Fibroblast of skin of scalp (primary cell): ENCODE measurements around the gene TAF3.

ENCODE experiments used
- DNase-seq: peaks from one replicate; pipeline ENCODE4 v3.0.0-alpha.2; 2013

Gene TAF3

GRCh38 chr10:7937315-7937945 is 119.1 kb downstream of the TAF3 start:
- no peak for DNase-seq

- no peak for DNase-seq
These were observed 123.3 kb downstream of the TAF3 start for GRCh38 chr10:7941576-7941975.

DNA sequence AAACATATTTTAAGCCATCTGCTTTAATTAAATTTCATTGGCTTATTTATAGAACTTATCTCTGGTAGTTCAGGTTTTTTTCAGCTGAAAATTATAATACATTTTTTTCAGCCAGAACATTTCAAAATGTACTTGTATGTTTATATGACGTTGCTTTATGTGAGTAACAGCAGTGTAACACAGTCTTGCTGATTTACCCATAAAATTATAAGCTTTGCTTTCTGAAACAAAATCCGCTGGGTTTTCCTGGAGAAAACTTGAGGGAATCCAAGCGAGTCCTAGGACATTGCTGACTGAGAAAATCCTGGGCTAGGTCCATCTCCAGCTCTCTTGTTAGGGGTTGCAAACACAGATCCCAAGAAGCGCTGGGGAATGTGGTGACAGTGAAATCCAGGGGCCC is 124.0 kb downstream of the TAF3 start:
- DNase-seq = no peak

DNA sequence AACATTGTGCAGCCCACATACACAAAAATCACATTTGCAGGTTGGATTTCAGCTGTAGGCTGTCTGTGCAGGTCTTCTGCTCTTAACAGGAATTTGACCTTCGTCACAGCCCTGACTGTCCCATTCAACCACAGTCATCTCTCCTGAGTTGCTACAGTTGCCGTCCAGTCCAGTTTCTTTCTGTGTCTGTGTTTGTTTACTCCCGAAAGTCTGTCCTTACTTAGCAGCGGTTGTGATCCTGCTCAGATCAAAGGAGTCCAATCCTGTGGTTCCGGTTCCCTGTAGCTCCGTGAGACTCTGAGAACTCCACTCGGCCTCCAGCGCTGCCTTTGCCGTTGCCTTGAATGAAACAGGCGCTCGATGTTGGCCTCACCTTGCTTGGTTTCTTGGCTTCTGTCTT is 124.6 kb downstream of the TAF3 start:
- no peak for DNase-seq

DNA sequence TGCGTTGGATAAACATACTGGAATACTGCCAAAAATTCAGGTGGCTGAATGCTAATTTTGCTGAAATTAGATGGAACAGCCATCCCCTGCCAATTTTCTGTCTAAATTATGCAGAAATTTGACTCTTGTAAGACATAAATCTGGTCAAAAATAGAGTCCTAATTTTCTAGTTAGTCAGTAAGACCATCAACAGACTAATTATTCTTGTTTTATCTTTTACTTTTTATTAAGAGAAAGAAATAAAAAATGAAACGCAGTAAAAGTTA is 125.8 kb downstream of the TAF3 start:
- DNase-seq = no peak

- DNase-seq = no peak
These were observed 126.2 kb downstream of the TAF3 start for GRCh38 chr10:7944537-7944936.

- no peak for DNase-seq
These were observed 126.7 kb downstream of the TAF3 start for GRCh38 chr10:7945034-7945433.

DNA sequence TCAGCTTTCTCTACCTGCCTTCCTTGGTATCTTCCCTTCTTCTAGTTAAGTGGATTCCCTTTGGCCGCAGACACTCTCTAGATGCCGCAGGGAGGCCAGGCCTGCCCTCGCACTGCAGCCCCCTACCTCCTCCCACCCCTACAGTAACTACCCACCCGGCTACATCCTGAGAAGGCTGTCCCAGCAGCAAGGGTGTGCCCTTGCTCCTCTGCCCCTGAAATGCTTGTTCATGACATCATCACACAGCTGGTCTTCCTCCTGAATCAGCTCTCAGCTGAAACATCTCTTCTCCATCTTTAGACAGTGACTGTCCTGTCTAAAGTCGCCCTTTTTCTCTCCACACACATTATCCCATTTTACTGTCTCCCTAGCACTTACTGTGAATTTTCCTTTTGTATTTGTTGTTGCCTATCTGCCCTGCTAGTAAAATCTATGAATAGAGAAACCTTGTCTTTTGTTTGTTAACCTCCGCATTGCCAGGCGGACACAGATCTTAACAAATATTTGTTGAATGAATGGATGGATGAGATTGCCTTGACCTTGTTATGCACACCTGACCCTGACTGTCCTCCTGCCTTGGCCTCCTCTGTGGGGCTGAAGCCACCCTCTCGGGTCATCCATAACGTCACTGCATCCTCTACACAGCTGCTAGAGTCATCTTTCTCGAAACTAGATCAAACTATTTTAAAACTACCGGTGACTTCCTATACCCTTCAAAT is 127.3 kb downstream of the TAF3 start:
- peak; percentile 43 for DNase-seq

DNA sequence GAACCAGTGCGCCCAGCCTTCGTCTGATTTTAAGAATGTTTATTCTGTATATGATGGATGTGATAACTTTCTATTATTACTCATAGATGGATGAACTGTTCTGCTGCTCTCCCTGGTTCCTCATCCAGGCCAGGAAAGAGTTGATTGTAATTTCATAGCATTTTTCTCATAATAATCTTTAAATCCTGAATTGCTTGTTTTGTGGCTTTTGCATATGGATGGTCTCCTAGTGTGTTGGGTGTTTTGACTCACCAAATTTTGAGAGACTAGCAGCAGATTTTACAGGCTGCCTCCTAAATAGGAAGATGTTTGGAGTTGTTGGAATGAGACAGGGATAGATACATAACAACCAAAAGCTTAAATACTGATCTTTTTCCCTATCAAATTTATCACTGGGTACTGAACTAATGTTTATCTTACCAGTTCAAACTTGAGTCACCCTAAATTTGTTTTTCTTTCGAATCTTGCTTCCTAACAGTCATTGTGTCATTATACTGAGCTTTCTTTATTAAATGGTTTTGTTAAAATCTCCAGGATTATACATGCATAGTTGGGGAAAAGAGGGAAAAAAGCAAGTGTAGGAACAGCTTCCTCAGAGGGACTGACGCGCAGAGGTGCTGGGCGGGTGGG is 130.2 kb downstream of the TAF3 start:
- DNase-seq = peak; percentile 58

DNA sequence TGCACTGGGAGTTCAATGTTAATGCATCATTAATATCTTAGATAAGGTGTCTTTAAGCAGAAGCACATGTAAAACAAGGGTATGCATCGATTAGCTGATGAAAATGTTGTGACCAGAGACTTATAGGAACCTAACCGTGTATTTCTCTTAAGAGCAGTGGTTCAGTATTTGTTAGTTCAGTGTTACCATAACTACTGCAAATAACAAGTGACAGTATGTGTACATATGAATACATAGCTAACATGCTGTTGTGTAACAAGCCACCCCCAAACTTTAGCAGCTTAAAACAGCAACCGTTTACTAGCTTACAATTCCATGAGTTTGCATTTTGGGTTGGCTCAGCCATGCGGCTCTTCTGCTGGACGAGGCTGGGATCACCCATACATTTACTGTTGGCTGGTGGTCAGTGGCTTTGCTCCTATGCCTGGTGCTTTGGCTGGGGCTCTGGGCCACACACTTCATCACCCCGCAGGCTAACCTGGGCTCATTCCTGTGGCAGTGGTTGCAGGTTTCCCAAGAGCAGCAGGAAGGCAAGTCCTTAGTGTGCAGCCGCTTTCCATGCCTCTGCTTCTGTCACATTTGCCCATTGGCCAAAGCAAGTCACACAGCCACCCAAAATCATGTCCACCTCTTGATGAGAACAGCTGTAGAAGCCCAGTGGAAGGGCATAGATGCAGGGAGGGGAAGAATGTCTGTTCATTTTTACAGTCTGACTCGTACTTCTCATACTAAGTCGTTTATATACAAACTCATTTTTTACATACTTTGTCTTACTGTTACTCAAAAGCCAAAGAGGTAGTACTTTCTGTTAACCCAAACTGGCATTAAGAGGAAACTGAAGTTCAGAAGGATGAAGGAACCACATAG is 132.9 kb downstream of the TAF3 start:
- DNase-seq = peak; percentile 75

DNA sequence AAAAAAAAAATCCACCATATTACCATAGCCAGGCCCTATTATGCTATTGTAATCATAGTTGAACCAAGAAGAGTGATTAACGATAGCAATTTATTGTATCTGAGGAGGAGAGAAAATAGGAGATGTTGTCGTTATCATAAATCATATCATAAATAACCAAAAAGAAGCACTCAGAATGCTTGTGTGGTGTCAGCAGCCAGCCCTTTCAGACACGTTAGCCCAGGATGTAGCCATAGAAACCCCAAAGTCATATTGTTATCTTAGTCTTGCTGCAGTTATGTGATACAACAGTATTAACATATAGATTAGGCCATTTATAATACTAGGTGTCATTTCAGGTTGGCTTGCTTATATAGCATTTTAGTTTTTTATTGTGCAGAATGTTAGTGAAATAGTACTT is 134.0 kb downstream of the TAF3 start:
- no peak for DNase-seq

DNA sequence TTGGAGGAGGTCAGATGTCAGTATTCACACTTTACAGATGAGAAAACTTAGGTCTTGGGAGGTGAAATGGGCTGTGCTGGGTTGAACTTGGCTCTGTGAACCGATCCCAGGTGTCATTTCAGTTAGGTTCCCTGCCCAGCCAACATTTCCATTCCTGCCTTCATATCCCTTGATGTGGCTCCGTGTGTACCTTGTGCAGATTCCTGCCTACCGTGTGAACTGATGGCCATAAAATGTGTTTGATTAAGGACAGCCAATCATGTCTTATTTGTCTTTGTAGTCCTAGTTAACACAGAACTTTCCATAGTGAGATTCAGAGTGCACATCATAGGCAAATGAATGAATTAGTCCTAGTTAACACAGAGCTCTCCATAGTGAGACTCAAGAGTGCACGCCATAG is 135.1 kb downstream of the TAF3 start:
- no peak for DNase-seq

GRCh38 chr10:7955446-7955845 is 137.1 kb downstream of the TAF3 start:
- peak; percentile 29 for DNase-seq

DNA sequence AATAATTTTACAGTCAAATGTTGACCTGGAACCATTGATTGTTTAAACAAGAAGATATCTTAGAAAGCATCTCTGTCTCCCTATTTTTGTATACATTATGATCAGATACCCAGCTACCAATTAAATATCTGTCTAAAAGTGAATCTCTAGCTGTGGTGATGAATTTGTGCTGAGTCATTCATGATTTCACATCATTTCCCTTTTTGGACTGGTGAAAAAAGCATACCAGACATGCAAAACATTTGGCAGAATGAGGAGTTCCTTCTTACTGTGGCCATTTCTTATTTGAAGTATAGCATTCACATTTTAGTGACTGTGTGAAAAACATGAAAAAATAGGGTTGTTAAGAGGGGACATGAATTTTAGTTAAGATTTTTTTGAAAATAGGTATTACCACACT is 138.2 kb downstream of the TAF3 start:
- peak; percentile 90 for DNase-seq

DNA sequence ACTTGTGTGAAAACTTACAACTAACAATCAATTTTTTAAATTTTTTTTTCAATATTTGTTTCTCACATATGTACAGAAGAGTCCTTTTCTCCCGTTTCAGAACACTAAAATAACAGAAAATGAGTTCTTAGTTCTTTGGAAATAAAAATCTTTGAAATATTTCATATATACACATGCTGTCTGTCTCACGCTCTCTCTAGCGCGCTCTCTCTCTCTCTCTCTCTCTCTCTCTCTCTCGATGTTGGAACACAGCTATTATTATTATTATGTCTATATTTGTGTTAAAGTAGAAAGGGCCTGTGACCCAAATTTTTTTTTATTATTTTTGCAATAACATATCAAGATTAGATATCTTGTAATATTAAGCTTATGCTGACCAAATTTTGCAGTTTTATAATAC is 139.3 kb downstream of the TAF3 start:
- no peak for DNase-seq

- DNase-seq = no peak
These were observed 140.1 kb downstream of the TAF3 start for GRCh38 chr10:7958442-7958841.

DNA sequence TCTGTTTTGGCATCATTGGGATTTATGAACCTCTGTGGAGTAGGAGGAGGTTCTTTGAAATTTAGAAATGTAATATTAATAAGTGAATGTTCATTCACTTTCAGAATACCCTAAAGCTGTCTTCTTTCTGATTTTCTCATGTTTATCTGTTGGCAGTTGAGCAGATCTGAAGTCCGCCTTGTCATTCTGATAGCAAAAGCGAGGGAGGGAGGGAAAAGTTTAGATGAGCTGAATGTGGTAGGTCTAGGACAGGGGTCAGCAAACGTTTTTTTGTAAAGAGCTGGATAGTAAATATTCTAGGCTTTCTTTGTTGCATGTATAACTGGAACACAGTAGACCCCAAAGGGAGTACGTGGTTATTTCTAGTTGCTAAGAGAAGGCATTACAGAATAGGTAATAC is 141.8 kb downstream of the TAF3 start:
- no peak for DNase-seq

- DNase-seq = no peak
These were observed 144.3 kb downstream of the TAF3 start for GRCh38 chr10:7962592-7962991.

GRCh38 chr10:7965457-7965856 is 147.2 kb downstream of the TAF3 start:
- no peak for DNase-seq

DNA sequence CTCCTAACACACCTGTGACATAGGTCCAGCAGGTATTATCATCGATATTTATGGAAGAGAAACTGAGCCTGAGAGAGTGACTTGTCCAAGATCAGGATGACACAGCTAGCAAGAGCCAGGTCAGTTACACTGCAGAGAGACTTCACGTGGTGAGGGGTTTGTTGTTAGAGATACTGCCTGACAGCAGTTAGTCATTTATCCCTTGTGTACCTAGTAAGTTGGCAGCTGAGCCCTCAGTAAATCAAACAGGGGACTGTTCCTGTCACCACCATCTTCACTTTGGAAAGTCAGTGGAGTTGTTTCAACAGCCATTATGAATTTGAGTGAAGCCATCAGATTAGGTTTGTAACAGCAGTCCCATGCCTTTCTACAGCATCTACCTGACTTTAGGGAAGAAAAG is 148.7 kb downstream of the TAF3 start:
- DNase-seq = no peak

DNA sequence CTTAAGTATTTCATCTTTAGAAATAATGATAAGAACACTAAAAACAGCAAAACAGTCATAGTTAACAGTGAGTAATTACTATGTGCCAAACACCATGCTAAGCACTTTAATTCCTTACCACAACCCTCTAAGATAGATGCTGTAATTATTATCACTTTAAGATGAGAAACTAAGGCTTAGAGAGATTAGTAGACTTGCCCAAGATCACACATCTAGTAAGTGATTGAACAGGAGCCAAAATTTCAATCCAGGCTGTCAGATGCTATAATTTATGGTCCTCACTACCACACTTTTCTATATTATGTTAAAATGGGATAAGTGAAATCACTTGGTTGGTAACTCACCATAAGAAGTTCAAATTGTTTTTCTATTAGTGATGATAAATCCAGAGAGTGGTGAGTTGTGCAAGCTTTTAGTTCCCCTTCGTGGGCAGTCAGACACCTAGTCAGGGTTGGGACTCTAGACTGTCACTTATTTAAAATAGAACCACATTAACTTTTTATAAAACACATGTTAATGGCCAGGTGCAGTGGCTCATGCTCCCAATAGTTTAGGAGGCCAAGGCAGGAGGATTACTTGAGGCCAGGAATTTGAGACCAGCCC is 150.3 kb downstream of the TAF3 start:
- DNase-seq = no peak

DNA sequence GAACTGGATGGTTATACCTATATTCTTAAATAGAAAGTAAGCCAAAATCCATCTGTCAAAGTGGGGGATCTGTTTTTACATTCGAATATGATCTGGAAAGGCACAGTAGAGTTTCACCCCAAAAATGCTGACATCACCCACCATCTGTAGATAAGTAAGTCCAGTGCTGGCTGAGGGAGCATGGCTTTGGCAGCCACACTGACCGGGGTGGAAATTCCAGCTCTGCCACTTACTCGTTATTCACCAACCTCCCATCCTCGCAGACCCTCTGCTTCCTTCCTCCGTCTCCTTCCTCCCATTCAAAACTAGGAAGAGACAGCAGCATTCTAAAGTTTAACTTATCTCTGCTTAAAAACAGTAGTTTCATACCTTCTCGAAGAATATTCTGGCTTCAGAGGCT is 151.3 kb downstream of the TAF3 start:
- DNase-seq = no peak

DNA sequence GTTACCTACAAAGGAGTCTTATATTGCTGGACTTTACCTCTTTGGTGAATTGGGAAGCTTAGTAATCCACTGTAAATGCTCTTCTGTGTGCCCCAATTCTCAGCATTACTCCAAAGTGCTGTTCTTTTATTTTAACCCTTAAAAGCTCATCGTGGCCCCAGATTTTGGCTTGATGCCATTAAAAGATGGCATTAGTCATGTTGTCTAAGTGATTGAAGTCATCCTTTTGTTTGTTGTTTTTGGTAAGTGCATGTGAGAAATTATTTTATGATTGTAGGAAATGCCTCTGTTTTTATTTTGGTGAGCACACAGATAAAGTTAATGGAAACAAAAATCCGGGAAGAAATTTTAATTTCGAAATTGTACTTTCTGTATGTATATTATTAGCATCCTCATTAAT is 153.6 kb downstream of the TAF3 start:
- no peak for DNase-seq
